ENCODE measurements around the gene CCL14.
"Not testable (repeated sequence)": the region's sequence is repeated elsewhere in the genome, so short reads cannot be mapped to it uniquely, and the experiment has no call there.

Gene CCL14

GRCh38 chr17:36002631-36003030 lies 16.1 kb upstream of the CCL14 start:
- in situ Hi-C loops (cut with MboI; ENCODE audit: low sequenced_read_pairs), result no loop called here
- Histone ChIP-seq H3K4me3 (no peak overlapping the region), H3K9me3 (no peaks in the 10 kb centered on the region), H3K36me3 (replicated peaks) (no peaks in the 10 kb centered on the region), H3K4me1 (no peaks in the 10 kb centered on the region), H3K27me3 (ENCODE audit: low read depth) (no peaks in the 10 kb centered on the region)
- DNase-seq (ENCODE audit: low spot score in 2 of 2), result no peak

- no peak for DNase-seq (ENCODE audit: low spot score in 2 of 2)
- no peak overlapping the region for H3K4me3 ChIP-seq
- no peaks in the 10 kb centered on the region for H3K36me3 ChIP-seq (replicated peaks)
- H3K4me1 ChIP-seq, result no peaks in the 10 kb centered on the region
- no peaks in the 10 kb centered on the region for H3K27me3 ChIP-seq (ENCODE audit: low read depth)
- H3K9me3 ChIP-seq, result no peaks in the 10 kb centered on the region
- in situ Hi-C loops (cut with MboI; ENCODE audit: low sequenced_read_pairs), result no loop called here
Measured at GRCh38 chr17:36001862-36002603, 15.5 kb upstream of the CCL14 start.

- in situ Hi-C loops (cut with MboI; ENCODE audit: low sequenced_read_pairs), result no loop called here
- no peaks in the 10 kb centered on the region for H3K4me1 ChIP-seq
- no peaks in the 10 kb centered on the region for H3K36me3 ChIP-seq (replicated peaks)
- H3K4me3 ChIP-seq, result no peak within 1 kb of the TSS
- no peaks in the 10 kb centered on the region for H3K27me3 ChIP-seq (ENCODE audit: low read depth)
- no peaks in the 10 kb centered on the region for H3K9me3 ChIP-seq
- DNase-seq (ENCODE audit: low spot score in 2 of 2), result no peak
Measured at GRCh38 chr17:36001110-36001771, 14.7 kb upstream of the CCL14 start, which contains the start of gene CCL15. Gene CCL15, minus strand, starts transcription at chr17:36001553. Its CDS starts 61 bp downstream, at chr17:36001492.

GRCh38 chr17:36000732-36001109 lies 14.2 kb upstream of the CCL14 start:
- in situ Hi-C loops (cut with MboI; ENCODE audit: low sequenced_read_pairs), result no loop called here
- DNase-seq (ENCODE audit: low spot score in 2 of 2), result no peak
- H3K4me3 ChIP-seq, result no peak overlapping the region
- no peaks in the 10 kb centered on the region for H3K36me3 ChIP-seq (replicated peaks)
- H3K4me1 ChIP-seq, result no peaks in the 10 kb centered on the region
- no peaks in the 10 kb centered on the region for H3K9me3 ChIP-seq
- H3K27me3 ChIP-seq (ENCODE audit: low read depth), result no peaks in the 10 kb centered on the region

GRCh38 chr17:35998756-35999155 lies 12.2 kb upstream of the CCL14 start:
- H3K36me3 ChIP-seq (replicated peaks), result no peaks in the 10 kb centered on the region
- H3K4me1 ChIP-seq, result no peaks in the 10 kb centered on the region
- DNase-seq (ENCODE audit: low spot score in 2 of 2), result no peak
- no peaks in the 10 kb centered on the region for H3K9me3 ChIP-seq
- no peak overlapping the region for H3K4me3 ChIP-seq
- in situ Hi-C loops (cut with MboI; ENCODE audit: low sequenced_read_pairs), result no loop called here
- 0 out of 2 replicates have a peak, but pooled peaks cover 3% of the 10 kb centered on the region for H3K27me3 ChIP-seq (ENCODE audit: low read depth)

- DNase-seq (ENCODE audit: low spot score in 2 of 2), result no peak
- no peaks in the 10 kb centered on the region for H3K36me3 ChIP-seq (replicated peaks)
- 0 out of 2 replicates have a peak, but pooled peaks cover 3% of the 10 kb centered on the region for H3K27me3 ChIP-seq (ENCODE audit: low read depth)
- no peaks in the 10 kb centered on the region for H3K9me3 ChIP-seq
- H3K4me3 ChIP-seq, result no peak overlapping the region
- in situ Hi-C loops (cut with MboI; ENCODE audit: low sequenced_read_pairs), result no loop called here
- no peaks in the 10 kb centered on the region for H3K4me1 ChIP-seq
Measured at GRCh38 chr17:35998018-35998545, 11.6 kb upstream of the CCL14 start.

GRCh38 chr17:35995346-35995745 lies 8.8 kb upstream of the CCL14 start:
- DNase-seq (ENCODE audit: low spot score in 2 of 2); H3K36me3 ChIP-seq (replicated peaks); H3K4me1 ChIP-seq; H3K9me3 ChIP-seq; in situ Hi-C loops (cut with MboI; ENCODE audit: low sequenced_read_pairs); H3K4me3 ChIP-seq; H3K27me3 ChIP-seq (ENCODE audit: low read depth): not testable (repeated sequence)

GRCh38 chr17:35991075-35991474 lies 4.5 kb upstream of the CCL14 start:
- no peaks in the 10 kb centered on the region for H3K9me3 ChIP-seq
- no peak overlapping the region for H3K4me3 ChIP-seq
- DNase-seq (ENCODE audit: low spot score in 2 of 2), result no peak
- H3K4me1 ChIP-seq, result no peaks in the 10 kb centered on the region
- 0 out of 2 replicates have a peak, but pooled peaks cover 3% of the 10 kb centered on the region for H3K27me3 ChIP-seq (ENCODE audit: low read depth)
- H3K36me3 ChIP-seq (replicated peaks), result no peaks in the 10 kb centered on the region
- in situ Hi-C loops (cut with MboI; ENCODE audit: low sequenced_read_pairs), result no loop called here

GRCh38 chr17:35988164-35988563 lies 1.6 kb upstream of the CCL14 start:
- H3K27me3 ChIP-seq (ENCODE audit: low read depth), result no peaks in the 10 kb centered on the region
- no peaks in the 10 kb centered on the region for H3K4me1 ChIP-seq
- no peak overlapping the region for H3K4me3 ChIP-seq
- no peaks in the 10 kb centered on the region for H3K9me3 ChIP-seq
- in situ Hi-C loops (cut with MboI; ENCODE audit: low sequenced_read_pairs), result no loop called here
- no peak for DNase-seq (ENCODE audit: low spot score in 2 of 2)
- H3K36me3 ChIP-seq (replicated peaks), result no peaks in the 10 kb centered on the region

GRCh38 chr17:35984140-35984539 lies 2.4 kb downstream of the CCL14 start:
- no peaks in the 10 kb centered on the region for H3K4me1 ChIP-seq
- no peaks in the 10 kb centered on the region for H3K36me3 ChIP-seq (replicated peaks)
- no peak for DNase-seq (ENCODE audit: low spot score in 2 of 2)
- H3K9me3 ChIP-seq, result no peaks in the 10 kb centered on the region
- no peaks in the 10 kb centered on the region for H3K27me3 ChIP-seq (ENCODE audit: low read depth)
- in situ Hi-C loops (cut with MboI; ENCODE audit: low sequenced_read_pairs), result no loop called here
- H3K4me3 ChIP-seq, result no peak overlapping the region

GRCh38 chr17:35982409-35983191 lies 3.9 kb downstream of the CCL14 start:
- H3K36me3 ChIP-seq (replicated peaks), result no peaks in the 10 kb centered on the region
- no peak for DNase-seq (ENCODE audit: low spot score in 2 of 2)
- no peaks in the 10 kb centered on the region for H3K9me3 ChIP-seq
- H3K27me3 ChIP-seq (ENCODE audit: low read depth), result no peaks in the 10 kb centered on the region
- in situ Hi-C loops (cut with MboI; ENCODE audit: low sequenced_read_pairs), result no loop called here
- H3K4me3 ChIP-seq, result no peak overlapping the region
- H3K4me1 ChIP-seq, result no peaks in the 10 kb centered on the region

GRCh38 chr17:35981908-35982330 lies 4.6 kb downstream of the CCL14 start:
- Histone ChIP-seq H3K9me3 (no peaks in the 10 kb centered on the region), H3K36me3 (replicated peaks) (no peaks in the 10 kb centered on the region), H3K4me3 (no peak overlapping the region), H3K27me3 (ENCODE audit: low read depth) (no peaks in the 10 kb centered on the region), H3K4me1 (no peaks in the 10 kb centered on the region)
- in situ Hi-C loops (cut with MboI; ENCODE audit: low sequenced_read_pairs), result no loop called here
- no peak for DNase-seq (ENCODE audit: low spot score in 2 of 2)

- no peaks in the 10 kb centered on the region for H3K36me3 ChIP-seq (replicated peaks)
- in situ Hi-C loops (cut with MboI; ENCODE audit: low sequenced_read_pairs), result no loop called here
- no peaks in the 10 kb centered on the region for H3K27me3 ChIP-seq (ENCODE audit: low read depth)
Measured at GRCh38 chr17:35981246-35981645, 5.3 kb downstream of the CCL14 start, which contains the start of gene CCL16. Gene CCL16, minus strand, starts transcription at chr17:35981497. Its CDS starts 77 bp downstream, at chr17:35981420.

More at GRCh38 chr17:35981246-35981645, 5.3 kb downstream of the CCL14 start, which contains the start of gene CCL16:
- no peak for DNase-seq (ENCODE audit: low spot score in 2 of 2)
- no peaks in the 10 kb centered on the region for H3K9me3 ChIP-seq
- no peaks in the 10 kb centered on the region for H3K4me1 ChIP-seq
- H3K4me3 ChIP-seq, result no peak within 1 kb of the TSS
